ENCODE data around the gene RIC8B. TPM values are rescaled to one million over a fixed set of nuclear protein-coding genes. Genes with fewer than 3 reads are reported as not detected.

Gene RIC8B
- total RNA-seq, 8 experiments from 2014 or later = 8.3 to 27.8 (median 18.3) TPM

- in situ Hi-C loops (cut with MboI; ENCODE audit: low pct_unique_long_range_greater_than_20kb in 2 of 9, low sequenced_read_pairs in 9 of 9, unreplicated experiment in 9 of 9) = no loop called here
- Histone ChIP-seq H3K4me3 (no peak overlapping the region), H3K27ac (no peak overlapping the region), H3K4me1 (replicated peaks in 1 of 2) (peaks cover 39 to 48% of the 10 kb centered on the region in 2 donors)
- no peak for ATAC-seq (replicated peaks in 6 of 8)
- 80 to 100% methylated on average over 1 of the region's 3 CpGs; no CpG with 5 or more reads in 8 of the 10 experiments for WGBS, 10 experiments
Measured at GRCh38 chr12:106764738-106765137, 9.7 kb upstream of the RIC8B start.

GRCh38 chr12:106766393-106766826, 8.1 kb upstream of the RIC8B start:
- Histone ChIP-seq H3K27ac (no peak overlapping the region), H3K4me3 (no peak overlapping the region), H3K4me1 (replicated peaks in 1 of 2) (peaks cover 32 to 41% of the 10 kb centered on the region in 2 donors)
- WGBS, 10 experiments = 0 to 100% (median 69%) methylated on average over 1 to 4 of the region's 8 CpGs; no CpG with 5 or more reads in 6 of the 10 experiments
- peak in 3 of 8 experiments; percentile 6 to 27 (median 25) for ATAC-seq (replicated peaks in 6 of 8)
- in situ Hi-C loops (cut with MboI; ENCODE audit: low pct_unique_long_range_greater_than_20kb in 2 of 9, low sequenced_read_pairs in 9 of 9, unreplicated experiment in 9 of 9) = no loop called here

DNA sequence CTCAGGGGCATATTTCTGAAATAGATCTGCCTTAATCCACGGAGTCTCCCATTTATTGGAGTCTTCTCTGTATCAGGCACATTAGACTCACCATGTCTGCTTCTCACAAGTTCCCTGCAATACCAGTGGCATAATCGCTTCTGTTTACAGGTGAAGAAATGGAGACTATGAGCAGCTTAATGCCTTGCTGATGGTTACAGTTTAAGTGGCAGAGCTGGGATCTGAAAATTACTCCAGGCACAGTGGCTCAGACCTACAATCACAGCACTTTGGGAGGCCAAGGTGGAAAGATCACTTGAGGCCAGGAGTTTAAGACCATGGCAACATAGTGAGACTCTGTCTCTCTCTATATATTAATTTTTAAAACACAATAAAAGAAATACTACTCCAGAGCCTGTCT, 7.3 kb upstream of the RIC8B start:
- Histone ChIP-seq H3K4me1 (replicated peaks in 1 of 2) (peaks cover 32 to 41% of the 10 kb centered on the region in 2 donors), H3K4me3 (no peak overlapping the region), H3K27ac (peak overlapping the region in 1 of 2 donors; percentile 32)
- in situ Hi-C loops (cut with MboI; ENCODE audit: low pct_unique_long_range_greater_than_20kb in 2 of 9, low sequenced_read_pairs in 9 of 9, unreplicated experiment in 9 of 9) = no loop called here
- WGBS, 10 experiments = 40 to 60% (median 43%) methylated on average over 1 to 2 of the region's 2 CpGs; no CpG with 5 or more reads in 7 of the 10 experiments
- ATAC-seq (replicated peaks in 6 of 8) = no peak

GRCh38 chr12:106767954-106768822, 6.3 kb upstream of the RIC8B start:
- 0 to 83% (median 2%) methylated on average over 1 to 7 of the region's 9 CpGs; no CpG with 5 or more reads in 2 of the 10 experiments for WGBS, 10 experiments
- H3K4me3 ChIP-seq = peak overlapping the region in 2 of 5 donors; percentile 6 to 15
- peak overlapping the region; percentile 19 to 64 for H3K27ac ChIP-seq
- peak in 5 of 8 experiments; percentile 13 to 74 (median 70) for ATAC-seq (replicated peaks in 6 of 8)
- in situ Hi-C loops (cut with MboI; ENCODE audit: low pct_unique_long_range_greater_than_20kb in 2 of 9, low sequenced_read_pairs in 9 of 9, unreplicated experiment in 9 of 9) = no loop called here
- peaks cover 32 to 39% of the 10 kb centered on the region in 2 donors for H3K4me1 ChIP-seq (replicated peaks in 1 of 2)

- Histone ChIP-seq H3K27ac (peak overlapping the region in 1 of 2 donors; percentile 67), H3K4me1 (replicated peaks in 1 of 2) (peaks cover 32 to 36% of the 10 kb centered on the region in 2 donors), H3K4me3 (peak overlapping the region in 2 of 5 donors; percentile 6 to 15)
- in situ Hi-C loops (cut with MboI; ENCODE audit: low pct_unique_long_range_greater_than_20kb in 2 of 9, low sequenced_read_pairs in 9 of 9, unreplicated experiment in 9 of 9) = no loop called here
- WGBS, 10 experiments = 0 to 50% (median 11%) methylated on average over 1 to 5 of the region's 5 CpGs; no CpG with 5 or more reads in 1 of the 10 experiments
- ATAC-seq (replicated peaks in 6 of 8) = peak in 1 of 8 experiments; percentile 7
Measured at GRCh38 chr12:106769078-106769477, 5.4 kb upstream of the RIC8B start.

DNA sequence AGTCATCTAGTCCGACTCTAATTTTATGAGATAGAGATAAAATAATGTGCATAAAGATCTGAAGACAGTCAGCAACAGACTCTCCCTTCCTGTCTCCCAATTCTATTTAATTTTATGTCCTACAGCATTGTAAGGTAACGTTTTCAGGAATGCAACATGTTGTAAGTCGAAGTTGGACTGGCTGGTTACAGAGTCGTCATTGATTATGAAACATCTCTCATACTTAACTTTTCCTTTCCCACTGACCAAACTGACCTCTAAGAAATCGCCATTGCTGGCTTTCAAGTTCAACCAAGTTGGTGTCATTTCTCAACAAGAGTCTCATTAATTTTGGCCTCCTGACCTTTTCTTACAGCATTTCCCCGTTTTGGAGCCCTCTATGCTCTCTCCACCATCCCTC, 4.9 kb upstream of the RIC8B start:
- Histone ChIP-seq H3K4me3 (no peak overlapping the region), H3K27ac (peak overlapping the region in 1 of 2 donors; percentile 67), H3K4me1 (replicated peaks in 1 of 2) (peaks cover 32 to 36% of the 10 kb centered on the region in 2 donors)
- in situ Hi-C loops (cut with MboI; ENCODE audit: low pct_unique_long_range_greater_than_20kb in 2 of 9, low sequenced_read_pairs in 9 of 9, unreplicated experiment in 9 of 9) = no loop called here
- no peak for ATAC-seq (replicated peaks in 6 of 8)
- WGBS, 10 experiments = 12 to 68% (median 49%) methylated on average over 2 to 6 of the region's 6 CpGs

DNA sequence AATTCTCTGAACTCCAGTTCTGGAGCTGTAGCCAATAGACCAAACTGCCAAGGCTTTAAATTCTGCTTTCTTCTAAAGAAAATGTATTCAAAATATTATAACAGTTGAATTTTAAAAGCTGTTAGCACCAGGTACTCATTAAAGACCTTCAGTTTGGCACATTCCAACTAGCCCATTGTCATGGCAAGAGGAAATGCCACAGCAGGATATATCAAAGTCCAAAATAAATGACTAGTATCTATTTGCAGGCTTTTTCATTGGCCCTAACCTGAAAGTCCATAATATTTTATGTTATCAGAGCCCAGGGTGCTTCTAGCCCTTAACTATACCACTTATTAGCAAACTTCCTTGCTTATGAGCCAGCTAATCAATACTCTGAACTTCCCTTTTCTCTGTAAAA, 3.1 kb upstream of the RIC8B start:
- Histone ChIP-seq H3K4me3 (no peak overlapping the region), H3K27ac (no peak overlapping the region)
- in situ Hi-C loops (cut with MboI; ENCODE audit: low pct_unique_long_range_greater_than_20kb in 2 of 9, low sequenced_read_pairs in 9 of 9, unreplicated experiment in 9 of 9) = no loop called here

DNA sequence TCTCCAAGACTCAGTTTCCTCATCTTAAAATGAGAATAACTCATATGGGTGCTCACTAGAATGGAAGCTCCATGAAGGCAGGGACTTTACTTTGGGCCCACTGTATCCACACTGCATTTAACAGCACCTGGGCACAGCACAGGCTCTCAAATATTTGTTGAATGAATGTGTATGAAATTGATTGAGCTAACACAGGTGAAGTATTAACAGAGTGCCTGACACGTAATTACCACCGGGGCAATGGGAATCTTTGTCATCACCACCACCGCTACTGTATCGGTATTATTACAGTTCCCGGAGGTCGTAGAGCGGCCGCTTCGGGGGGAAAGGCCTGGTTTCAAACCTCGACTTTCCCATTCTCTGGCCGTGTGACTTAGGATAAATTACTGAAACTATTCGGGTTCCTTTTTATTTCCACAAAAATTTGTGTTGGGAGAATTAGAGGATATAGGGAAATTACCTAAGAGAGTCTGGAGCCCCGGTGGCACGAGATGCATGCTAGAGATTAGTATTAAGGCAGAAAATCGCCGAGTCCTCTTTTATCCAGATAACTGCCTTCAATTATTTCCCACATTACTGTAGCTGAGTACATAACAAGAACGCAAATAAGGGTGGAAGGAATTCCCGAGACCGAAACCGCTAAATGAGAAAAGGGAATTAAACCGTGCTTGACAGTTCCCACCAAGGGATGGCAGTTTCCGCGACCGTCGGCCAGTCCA, 1.0 kb upstream of the RIC8B start:
- WGBS, 10 experiments = 0 to 80% (median 46%) methylated on average over 1 to 20 of the region's 25 CpGs; no CpG with 5 or more reads in 1 of the 10 experiments
- peaks cover 9 to 13% of the 10 kb centered on the region in 2 donors for H3K4me1 ChIP-seq (replicated peaks in 1 of 2)
- H3K4me3 ChIP-seq = peak overlapping the region; percentile 61 to 84 (median 72)
- in situ Hi-C loops (cut with MboI; ENCODE audit: low pct_unique_long_range_greater_than_20kb in 2 of 9, low sequenced_read_pairs in 9 of 9, unreplicated experiment in 9 of 9) = no loop called here
- peak overlapping the region; percentile 95 to 99 for H3K27ac ChIP-seq
- ATAC-seq (replicated peaks in 6 of 8) = no peak

More for the DNA sequence above, 3.1 kb upstream of the RIC8B start:
- no peak for ATAC-seq (replicated peaks in 6 of 8)
- peaks cover 28 to 34% of the 10 kb centered on the region in 2 donors for H3K4me1 ChIP-seq (replicated peaks in 1 of 2)

- peak overlapping the region; percentile 61 to 84 (median 72) for H3K4me3 ChIP-seq
- H3K4me1 ChIP-seq (replicated peaks in 1 of 2) = peaks cover 0 to 3% of the 10 kb centered on the region in 2 donors
- H3K27ac ChIP-seq = peak overlapping the region; percentile 95 to 99
- peak in 2 of 8 experiments; percentile 5 to 6 for ATAC-seq (replicated peaks in 6 of 8)
- whole genome bisulfite sequencing, 10 experiments = 0 to 60% (median 12%) methylated on average over 1 to 12 of the region's 29 CpGs; no CpG with 5 or more reads in 1 of the 10 experiments
- in situ Hi-C loops (cut with MboI; ENCODE audit: low pct_unique_long_range_greater_than_20kb in 2 of 9, low sequenced_read_pairs in 9 of 9, unreplicated experiment in 9 of 9) = no loop called here
Measured at GRCh38 chr12:106774808-106775524, 484 bp downstream of the RIC8B start.

DNA sequence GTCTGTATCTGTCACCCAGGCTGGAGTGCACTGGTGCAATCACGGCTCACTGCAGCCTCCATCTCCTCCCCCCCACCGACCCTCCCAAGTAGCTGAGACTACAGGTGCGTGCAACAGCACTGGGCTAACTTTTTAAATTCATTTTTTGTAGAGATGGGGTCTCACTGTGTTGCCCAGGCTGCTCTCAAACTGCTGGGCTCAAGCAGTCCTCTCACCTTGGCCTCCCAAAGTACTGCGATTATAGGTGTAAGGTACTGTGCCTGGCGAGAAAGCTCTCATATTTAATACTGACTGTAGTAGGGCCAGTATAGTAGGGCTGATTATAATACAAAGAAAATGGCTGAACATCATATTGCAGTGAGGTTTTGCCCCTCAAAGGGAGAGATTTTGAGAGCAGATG, 2.4 kb downstream of the RIC8B start:
- Histone ChIP-seq H3K4me1 (replicated peaks in 1 of 2) (peaks cover 2 to 3% of the 10 kb centered on the region in 2 donors), H3K27ac (no peak overlapping the region), H3K4me3 (no peak overlapping the region)
- ATAC-seq (replicated peaks in 6 of 8) = no peak
- WGBS, 10 experiments = 90 to 100% (median 100%) methylated on average over 1 to 3 of the region's 5 CpGs; no CpG with 5 or more reads in 2 of the 10 experiments
- in situ Hi-C loops (cut with MboI; ENCODE audit: low pct_unique_long_range_greater_than_20kb in 2 of 9, low sequenced_read_pairs in 9 of 9, unreplicated experiment in 9 of 9) = no loop called here

- WGBS, 10 experiments = 14 to 75% (median 74%) methylated on average over 2 to 3 of the region's 3 CpGs; no CpG with 5 or more reads in 7 of the 10 experiments
- no peak overlapping the region for H3K4me3 ChIP-seq
- ATAC-seq (replicated peaks in 6 of 8) = peak; percentile 21 to 95 (median 72)
- H3K4me1 ChIP-seq (replicated peaks in 1 of 2) = peaks cover 2 to 3% of the 10 kb centered on the region in 2 donors
- in situ Hi-C loops (cut with MboI; ENCODE audit: low pct_unique_long_range_greater_than_20kb in 2 of 9, low sequenced_read_pairs in 9 of 9, unreplicated experiment in 9 of 9) = no loop called here
- no peak overlapping the region for H3K27ac ChIP-seq
Measured at GRCh38 chr12:106780010-106780631, 5.6 kb downstream of the RIC8B start.

DNA sequence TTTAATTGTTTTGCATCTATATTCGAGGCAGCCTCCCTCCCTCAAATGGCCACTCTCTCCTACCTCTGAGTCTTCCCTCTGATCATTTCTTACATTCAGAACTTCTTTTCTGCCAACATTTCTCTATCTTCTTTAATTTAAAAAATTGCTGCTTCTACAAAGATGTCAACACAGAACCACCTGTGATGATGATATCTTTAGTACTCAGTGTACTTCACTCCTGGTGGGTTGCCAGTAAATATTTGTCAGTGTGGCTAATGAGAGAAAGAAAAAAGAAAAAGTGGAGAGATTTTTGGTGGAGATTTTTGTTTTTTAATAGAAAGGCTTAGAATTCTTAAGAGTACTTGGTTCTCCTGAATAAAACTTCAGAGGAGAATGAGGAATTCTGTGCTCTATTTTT, 8.1 kb downstream of the RIC8B start:
- 20 to 100% (median 67%) methylated on average over 1 of the region's 1 CpG; no CpG with 5 or more reads in 1 of the 10 experiments for WGBS, 10 experiments
- no peak overlapping the region for H3K4me3 ChIP-seq
- in situ Hi-C loops (cut with MboI; ENCODE audit: low pct_unique_long_range_greater_than_20kb in 2 of 9, low sequenced_read_pairs in 9 of 9, unreplicated experiment in 9 of 9) = no loop called here
- H3K4me1 ChIP-seq (replicated peaks in 1 of 2) = peaks cover 0 to 2% of the 10 kb centered on the region in 2 donors
- no peak overlapping the region for H3K27ac ChIP-seq
- ATAC-seq (replicated peaks in 6 of 8) = no peak

All from motor neuron (in vitro differentiated cells).